CD14-positive monocyte (primary cell): ENCODE results near the gene RHPN2. TPM values are rescaled to one million over a fixed set of nuclear protein-coding genes. Genes with fewer than 3 reads are reported as not detected.
"Not testable (repeated sequence)": the region's sequence is repeated elsewhere in the genome, so short reads cannot be mapped to it uniquely, and the experiment has no call there.

Source experiments
- DNase-seq, 3 donors: peaks; one replicate each; pipeline ENCODE4 v3.0.0-alpha.2; 2011 to 2022
- H2AFZ ChIP-seq: 2 replicates; pipeline ENCODE4 v1.6.0; 2012; ENCODE audit warnings: mild to moderate bottlenecking, low read depth, low read length, inconsistent platforms; ENCODE audit not compliant: insufficient read depth, poor library complexity, severe bottlenecking
- H3K27ac ChIP-seq, 2 donors: 1 replicate in 1 of 2; 2 replicates in 1 of 2; pipeline ENCODE4 v1.5.1; 2012 to 2013; ENCODE audit warnings: low read length in 2 of 2, control low read depth in 1 of 2, inconsistent platforms in 1 of 2, low read depth in 1 of 2, mild to moderate bottlenecking in 1 of 2
- H3K27me3 ChIP-seq, 2 donors: one replicate each; pipeline versions ENCODE4 v1.6.0 to v1.6.1; 2011 to 2013; ENCODE audit warnings: low read length in 2 of 2; ENCODE audit not compliant: control insufficient read depth in 2 of 2, insufficient read depth in 2 of 2
- H3K36me3 ChIP-seq, 2 donors: replicated peaks in 1 of 2; 1 replicate in 1 of 2; 2 replicates in 1 of 2; pipeline versions ENCODE4 v1.5.1 to v1.6.1; 2012 to 2013; ENCODE audit warnings: low read length in 2 of 2, control low read depth in 1 of 2, inconsistent platforms in 1 of 2, mild to moderate bottlenecking in 1 of 2; ENCODE audit not compliant: insufficient read depth in 2 of 2, control insufficient read depth in 1 of 2
- H3K4me1 ChIP-seq, 2 donors: 1 replicate in 1 of 2; 2 replicates in 1 of 2; pipeline versions ENCODE4 v1.5.1 to v1.6.1; 2012 to 2013; ENCODE audit warnings: low read length in 2 of 2, control low read depth in 1 of 2, inconsistent platforms in 1 of 2, mild to moderate bottlenecking in 1 of 2, moderate library complexity in 1 of 2; ENCODE audit not compliant: insufficient read depth in 2 of 2, control insufficient read depth in 1 of 2
- H3K4me2 ChIP-seq: replicated peaks from 2 replicates; pipeline ENCODE3; 2012; ENCODE audit warnings: low read length, moderate library complexity, mild to moderate bottlenecking; ENCODE audit not compliant: poor library complexity, severe bottlenecking; ENCODE audit errors: extremely low read depth
- H3K4me3 ChIP-seq, 3 experiments: fragments of 200-600 bp in 1 of 3; sonication (generic) in 1 of 3; replicated peaks in 1 of 3; 1 replicate in 2 of 3; 2 replicates in 1 of 3; pipeline ENCODE4 v1.5.1; 2011 to 2013; ENCODE audit warnings: low read length in 3 of 3, mild to moderate bottlenecking in 3 of 3, control low read depth in 2 of 3, low read depth in 2 of 3, inconsistent platforms in 1 of 3, moderate library complexity in 1 of 3
- H3K79me2 ChIP-seq: 2 replicates; pipeline ENCODE4 v1.6.0; 2012; ENCODE audit warnings: mild to moderate bottlenecking, control low read depth, inconsistent platforms, low read length, moderate library complexity; ENCODE audit not compliant: insufficient read depth
- H3K9ac ChIP-seq: 2 replicates; pipeline ENCODE4 v1.6.0; 2017; ENCODE audit warnings: low read length, mild to moderate bottlenecking; ENCODE audit not compliant: insufficient read depth, poor library complexity, severe bottlenecking
- H3K9me3 ChIP-seq, 2 donors: replicated peaks in 1 of 2; 1 replicate in 1 of 2; 2 replicates in 1 of 2; pipeline versions ENCODE4 v1.5.1 to v1.6.1; 2012 to 2013; ENCODE audit warnings: low read length in 2 of 2, control low read depth in 1 of 2; ENCODE audit not compliant: control insufficient read depth in 1 of 2, insufficient read depth in 1 of 2
- H4K20me1 ChIP-seq: 2 replicates; pipeline ENCODE4 v1.6.0; 2012; ENCODE audit warnings: mild to moderate bottlenecking, low read length, control low read depth, moderate library complexity; ENCODE audit not compliant: insufficient read depth
- H3K27ac Mint-ChIP-seq, 7 donors: one replicate each; pipeline ENCODE4 v1.8.0; 2020; ENCODE audit warnings: mild to moderate bottlenecking in 7 of 7, mixed read lengths in 7 of 7, moderate library complexity in 6 of 7, inconsistent platforms in 2 of 7
- H3K27me3 Mint-ChIP-seq, 3 donors: one replicate each; pipeline ENCODE4 v1.8.0; 2021 to 2022; ENCODE audit warnings: low read depth in 3 of 3, mild to moderate bottlenecking in 3 of 3, mixed read lengths in 3 of 3, moderate library complexity in 3 of 3, inconsistent platforms in 1 of 3
- H3K36me3 Mint-ChIP-seq, 2 donors: one replicate each; pipeline ENCODE4 v1.8.0; 2020; ENCODE audit warnings: mixed read lengths in 2 of 2, inconsistent platforms in 1 of 2, mild to moderate bottlenecking in 1 of 2
- H3K4me1 Mint-ChIP-seq: one replicate; pipeline ENCODE4 v1.8.0; 2020; ENCODE audit warnings: mild to moderate bottlenecking, mixed read lengths
- H3K4me3 Mint-ChIP-seq, 2 donors: one replicate each; pipeline ENCODE4 v1.8.0; 2020; ENCODE audit warnings: mild to moderate bottlenecking in 2 of 2, mixed read lengths in 2 of 2, moderate library complexity in 1 of 2
- H3K9me3 Mint-ChIP-seq, 7 donors: one replicate each; pipeline ENCODE4 v1.8.0; 2020 to 2022; ENCODE audit warnings: mixed read lengths in 7 of 7, mild to moderate bottlenecking in 6 of 7, moderate library complexity in 6 of 7, inconsistent platforms in 2 of 7
- CTCF ChIP-seq: fragments of 200-600 bp; IDR thresholded peaks from one replicate; pipeline ENCODE4 v1.8.0; 2022; ENCODE audit warnings: antibody characterized with exemption, mild to moderate bottlenecking
- WGBS: methylation state at CpG from one replicate; pipeline ENCODE4 v1.1.5; 2013; ENCODE audit warnings: missing lambda C conversion rate; ENCODE audit not compliant: insufficient coverage; 5-methylcytosine and 5-hydroxymethylcytosine counted together
- intact Hi-C, 2 donors: fragments of 100-400 bp; cut with micrococcal nuclease; formaldehyde crosslinking; loops; one replicate each; pipeline versions ENCODE4 v1.15.0 to v1.15.1; 2023
- polyA plus RNA-seq, 3 donors: library from polyadenylated mRNA; depleted of rRNA in 1 of 3; unstranded in 2 of 3; stranded (reverse) in 1 of 3; fragments of 300-500 nt in 2 of 3; fragments of >200 nt in 1 of 3; fragmentation: Illumina TruSeq in 2 of 3; gene quantifications; 1 replicate in 2 of 3; 2 replicates in 1 of 3; pipeline ENCODE4 v1.2.3, GENCODE V29; 2012 to 2021

Gene RHPN2
- polyA plus RNA-seq, 3 donors, result 0.16 to 0.93 (median 0.51) TPM

GRCh38 chr19:32966750-32967149 lies 97.9 kb downstream of the RHPN2 start:
- H3K4me1 ChIP-seq, result peaks cover 7 to 10% of the 10 kb centered on the region in 2 donors
- 100% methylated on average over 1 of the region's 9 CpGs for WGBS
- DNase-seq, result no peak
- peaks cover 22% of the 10 kb centered on the region for H3K79me2 ChIP-seq
- peaks cover 6% of the 10 kb centered on the region for H3K4me1 Mint-ChIP-seq
- no peak for TF ChIP-seq CTCF
- no peak overlapping the region for H3K4me3 ChIP-seq
- no peak overlapping the region for H3K9ac ChIP-seq
- H3K27ac Mint-ChIP-seq, result peak overlapping the region in 1 of 7 donors; percentile 24
- H3K36me3 ChIP-seq, result peaks cover 4 to 33% of the 10 kb centered on the region in 2 donors
- H3K27me3 ChIP-seq, result no peaks in the 10 kb centered on the region
- no peaks in the 10 kb centered on the region for H3K9me3 ChIP-seq
- H3K4me2 ChIP-seq, result no peak overlapping the region
- intact Hi-C loops, result no loop called here
- no peaks in the 10 kb centered on the region for H3K9me3 Mint-ChIP-seq
- no peak overlapping the region for H2AFZ ChIP-seq
- H3K27ac ChIP-seq, result no peak overlapping the region
- no peaks in the 10 kb centered on the region for H4K20me1 ChIP-seq
- H3K27me3 Mint-ChIP-seq, result no peaks in the 10 kb centered on the region
- no peak overlapping the region for H3K4me3 Mint-ChIP-seq
- H3K36me3 Mint-ChIP-seq, result peaks cover 23 to 53% of the 10 kb centered on the region in 2 donors

GRCh38 chr19:32945260-32945659 lies 119.4 kb downstream of the RHPN2 start:
- intact Hi-C loops, result no loop called here
- Mint-ChIP-seq H3K9me3 (no peaks in the 10 kb centered on the region), H3K36me3 (peaks cover 52 to 71% of the 10 kb centered on the region in 2 donors), H3K4me3 (no peak overlapping the region), H3K4me1 (no peaks in the 10 kb centered on the region), H3K27me3 (no peaks in the 10 kb centered on the region), H3K27ac (no peak overlapping the region)
- Histone ChIP-seq H3K4me2 (no peak overlapping the region), H3K36me3 (peaks cover 22 to 51% of the 10 kb centered on the region in 2 donors), H3K4me1 (no peaks in the 10 kb centered on the region), H3K4me3 (no peak overlapping the region), H3K9ac (no peak overlapping the region), H2AFZ (no peak overlapping the region), H3K27me3 (no peaks in the 10 kb centered on the region), H3K27ac (no peak overlapping the region), H3K9me3 (no peaks in the 10 kb centered on the region), H3K79me2 (no peaks in the 10 kb centered on the region), H4K20me1 (no peaks in the 10 kb centered on the region)
- 100% methylated on average over 1 of the region's 3 CpGs for WGBS
- DNase-seq, result no peak
- TF ChIP-seq CTCF, result no peak

GRCh38 chr19:32941273-32941672 lies 123.4 kb downstream of the RHPN2 start:
- 86% methylated on average over 2 of the region's 5 CpGs for WGBS
- not testable (repeated sequence) for H3K27me3 Mint-ChIP-seq, H3K9me3 Mint-ChIP-seq

More at GRCh38 chr19:32941273-32941672, 123.4 kb downstream of the RHPN2 start:
- H3K27ac Mint-ChIP-seq, H2AFZ ChIP-seq, H3K27ac ChIP-seq, H3K4me3 Mint-ChIP-seq, intact Hi-C loops, H3K9ac ChIP-seq, H4K20me1 ChIP-seq, H3K4me1 Mint-ChIP-seq, H3K4me2 ChIP-seq, H3K4me1 ChIP-seq, H3K79me2 ChIP-seq, H3K27me3 ChIP-seq, H3K4me3 ChIP-seq, H3K9me3 ChIP-seq, DNase-seq: not testable (repeated sequence)
- H3K36me3 Mint-ChIP-seq, result peaks cover 45 to 64% of the 10 kb centered on the region in 2 donors
- H3K36me3 ChIP-seq, result peaks cover 12 to 56% of the 10 kb centered on the region in 2 donors
